NCI-H82 treated with DMSO at 0.1 percent for 48 hours (cell line): ENCODE data around the gene SMS.

ENCODE experiments used
- DNase-seq: peaks from one replicate; lab custom pipeline; 2025; ENCODE audit not compliant: unreplicated experiment; lab: John Stamatoyannopoulos, UW

Gene SMS

DNA sequence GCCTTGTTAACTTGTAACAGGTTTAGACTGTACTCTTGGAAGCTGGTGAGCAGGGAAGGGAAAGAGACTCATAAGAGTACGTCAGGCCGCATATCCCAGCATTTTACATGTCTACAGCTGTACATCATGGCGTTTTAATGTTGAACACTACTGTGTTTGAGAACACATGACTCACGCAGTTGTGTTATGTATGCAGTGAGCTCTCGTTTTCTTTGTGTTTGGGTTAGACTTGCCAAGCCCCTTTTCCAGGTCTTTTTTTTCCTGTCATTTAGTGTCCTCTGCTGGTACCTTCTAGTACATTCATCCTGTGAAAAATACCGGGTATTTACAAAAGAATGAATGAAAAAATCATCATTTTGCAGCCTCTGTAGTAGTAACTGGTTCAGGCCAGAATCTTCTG is 35.3 kb downstream of the SMS start:
- no peak for DNase-seq

GRCh38 chrX:21978346-21978745 is 37.8 kb downstream of the SMS start:
- no peak for DNase-seq

DNA sequence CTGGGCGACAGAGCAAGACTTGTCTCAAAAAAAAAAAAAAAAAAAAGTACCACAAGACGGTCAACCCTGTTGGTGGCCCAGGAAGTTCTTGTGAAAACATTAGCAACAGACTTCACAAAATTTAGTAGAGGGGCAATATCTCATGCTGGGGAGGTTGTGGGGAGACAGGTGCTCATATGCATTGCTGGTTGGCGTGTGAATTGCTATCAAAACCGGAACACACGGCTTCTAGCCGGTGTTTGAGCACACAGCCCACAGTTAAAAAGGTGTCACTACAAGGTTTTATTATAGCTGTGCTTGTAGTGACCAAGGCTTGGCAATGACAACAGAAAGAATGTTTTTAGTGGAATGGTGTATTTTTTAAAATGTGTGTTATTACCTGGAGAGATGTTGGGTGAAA is 41.8 kb downstream of the SMS start:
- no peak for DNase-seq

DNA sequence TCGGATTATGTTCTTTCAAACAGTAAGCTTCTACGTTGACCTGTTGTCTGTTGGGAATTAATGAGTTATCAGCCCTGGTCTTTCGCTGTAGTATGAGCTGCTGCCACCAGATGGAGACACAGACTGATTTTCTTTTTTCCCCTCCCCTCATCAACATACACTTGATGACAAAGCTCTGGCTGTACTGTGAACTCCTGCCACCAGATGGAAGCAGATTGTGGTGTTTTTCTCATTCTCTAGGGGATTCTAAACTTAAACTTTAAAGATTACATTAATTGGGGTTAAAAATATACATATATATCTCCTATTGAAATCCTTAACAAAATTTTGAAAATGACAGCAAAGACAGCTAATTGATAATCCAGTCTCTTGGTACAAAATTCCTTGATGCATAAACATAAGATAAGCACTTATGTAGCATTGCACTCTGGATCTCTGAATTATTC is 44.8 kb downstream of the SMS start:
- DNase-seq, result peak; percentile 64

DNA sequence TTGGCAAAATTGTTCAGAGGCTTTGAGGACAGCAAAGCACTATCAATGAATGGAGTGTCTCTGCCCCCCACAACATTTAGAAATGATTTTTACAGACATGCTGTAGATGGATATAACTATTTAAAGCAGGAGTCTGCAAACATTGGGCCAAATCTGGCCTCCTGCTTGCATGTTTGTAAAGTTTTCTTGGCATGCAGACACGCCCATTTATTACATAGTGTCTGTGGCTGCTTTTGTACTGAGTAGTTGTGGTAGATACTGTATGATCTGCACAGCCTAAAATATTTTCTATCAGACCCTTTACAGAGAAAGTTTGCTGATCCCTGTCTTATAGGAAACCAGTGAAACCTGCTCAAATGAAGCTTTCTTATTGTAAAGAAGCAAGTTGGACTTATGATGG is 46.1 kb downstream of the SMS start:
- no peak for DNase-seq

GRCh38 chrX:21989384-21989783 is 48.9 kb downstream of the SMS start:
- DNase-seq, result no peak

- DNase-seq, result no peak
Measured at GRCh38 chrX:21990832-21991231, 50.3 kb downstream of the SMS start.

DNA sequence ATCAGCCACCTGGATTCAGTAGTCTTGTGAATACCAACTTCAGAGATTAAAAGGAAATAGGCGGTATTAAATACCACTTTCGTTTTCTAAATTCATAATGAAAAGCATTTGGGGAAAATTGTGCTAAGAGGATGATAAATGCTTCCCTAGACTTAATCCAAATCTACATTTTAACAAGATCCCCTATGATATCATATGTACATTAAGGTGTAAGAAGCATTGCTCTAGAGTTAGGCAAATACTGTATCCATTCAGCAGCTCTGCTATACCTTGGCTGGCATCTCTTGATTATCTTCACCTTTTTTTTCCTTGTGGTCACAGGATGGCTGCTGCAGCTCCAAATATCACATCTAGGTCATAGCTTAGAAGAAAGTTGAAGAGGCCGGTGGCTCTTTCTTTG is 51.0 kb downstream of the SMS start:
- DNase-seq, result no peak

DNA sequence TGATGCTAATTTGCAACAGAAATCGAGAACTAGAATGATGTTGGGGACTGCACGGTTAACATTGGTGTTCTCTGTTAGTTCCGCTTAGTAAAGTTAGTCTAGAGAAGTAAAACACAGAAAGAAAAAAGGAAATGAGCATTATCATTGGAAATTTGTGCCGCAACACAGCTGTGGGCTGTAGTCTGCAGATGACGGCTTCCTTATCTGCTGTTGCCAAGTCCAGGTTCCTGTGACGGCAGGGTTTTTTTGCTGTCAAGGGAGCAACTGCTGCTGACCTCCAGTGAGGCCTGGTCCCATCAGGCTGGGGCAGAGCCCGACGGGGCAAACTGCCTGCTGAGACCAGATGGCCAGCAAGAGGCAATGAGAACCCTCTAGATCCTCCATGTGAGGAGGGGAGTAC is 52.8 kb downstream of the SMS start:
- DNase-seq, result no peak

DNA sequence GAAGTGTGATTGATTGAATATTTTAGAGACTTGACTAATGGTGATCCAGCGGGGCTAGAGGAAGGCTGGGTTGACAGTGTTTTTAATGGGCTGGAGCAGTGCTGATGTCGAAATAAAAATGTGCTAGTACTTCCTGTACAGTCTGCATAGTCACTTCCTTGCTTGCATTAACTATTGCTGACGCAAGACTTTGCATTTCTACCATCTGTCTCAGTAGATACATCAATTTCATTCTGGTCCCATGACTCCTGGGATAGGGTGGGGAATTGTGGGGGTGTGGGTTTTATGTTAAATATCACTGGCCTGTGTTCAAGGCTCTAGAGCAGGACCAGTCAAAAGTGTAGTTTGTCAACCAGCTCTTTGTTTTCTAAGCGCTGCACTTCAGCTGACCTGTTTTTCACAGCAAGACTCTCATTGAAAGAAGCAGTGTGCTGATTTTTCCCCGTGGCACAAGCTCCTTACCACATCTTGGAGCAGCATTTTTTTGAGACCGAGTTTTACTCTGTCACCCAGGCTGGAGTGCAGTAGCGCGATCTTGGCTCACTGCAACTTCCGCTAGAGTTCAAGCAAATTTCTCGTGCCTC is 56.5 kb downstream of the SMS start:
- DNase-seq, result no peak

GRCh38 chrX:21998037-21998436 is 57.5 kb downstream of the SMS start:
- no peak for DNase-seq

DNA sequence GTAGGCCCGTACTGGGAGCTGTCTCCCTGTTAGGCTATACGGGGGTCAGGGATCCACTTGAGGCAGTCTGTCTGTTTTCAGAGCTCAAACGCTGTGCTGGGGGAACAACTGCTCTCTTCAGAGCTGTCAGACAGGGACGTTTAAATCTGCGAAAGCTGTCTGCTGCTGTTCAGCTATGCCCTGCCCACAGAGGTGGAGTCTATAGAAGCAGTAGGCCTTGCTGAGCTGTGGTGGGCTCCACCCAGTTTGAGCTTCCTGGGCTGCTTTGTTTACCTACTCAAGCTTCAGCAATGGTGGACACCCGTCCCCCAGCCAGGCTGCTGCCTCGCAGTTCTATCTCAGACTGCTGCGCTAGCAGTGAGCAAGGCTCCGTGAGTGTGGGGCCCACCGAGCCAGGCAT is 64.4 kb downstream of the SMS start:
- no peak for DNase-seq

GRCh38 chrX:22012051-22012450 is 71.5 kb downstream of the SMS start:
- DNase-seq, result no peak

DNA sequence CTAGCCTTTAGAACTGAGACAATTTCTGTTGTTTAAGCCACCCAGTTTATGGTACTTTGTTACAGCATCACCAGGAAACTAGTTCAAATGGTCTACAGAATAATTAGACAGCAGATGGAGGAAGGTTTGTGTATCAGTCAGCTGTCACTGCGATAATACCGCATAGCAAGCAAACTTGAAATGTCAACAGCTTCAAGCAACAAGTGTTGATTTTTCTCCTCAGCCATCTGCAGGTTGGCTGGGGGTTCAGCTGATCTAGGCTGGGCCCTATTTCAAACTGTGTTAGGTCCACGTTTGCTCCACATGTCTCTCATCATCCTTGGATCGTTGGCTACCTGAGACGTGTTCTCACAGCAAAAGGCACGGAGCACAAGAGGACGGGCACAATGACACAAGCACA is 72.4 kb downstream of the SMS start:
- DNase-seq, result no peak

DNA sequence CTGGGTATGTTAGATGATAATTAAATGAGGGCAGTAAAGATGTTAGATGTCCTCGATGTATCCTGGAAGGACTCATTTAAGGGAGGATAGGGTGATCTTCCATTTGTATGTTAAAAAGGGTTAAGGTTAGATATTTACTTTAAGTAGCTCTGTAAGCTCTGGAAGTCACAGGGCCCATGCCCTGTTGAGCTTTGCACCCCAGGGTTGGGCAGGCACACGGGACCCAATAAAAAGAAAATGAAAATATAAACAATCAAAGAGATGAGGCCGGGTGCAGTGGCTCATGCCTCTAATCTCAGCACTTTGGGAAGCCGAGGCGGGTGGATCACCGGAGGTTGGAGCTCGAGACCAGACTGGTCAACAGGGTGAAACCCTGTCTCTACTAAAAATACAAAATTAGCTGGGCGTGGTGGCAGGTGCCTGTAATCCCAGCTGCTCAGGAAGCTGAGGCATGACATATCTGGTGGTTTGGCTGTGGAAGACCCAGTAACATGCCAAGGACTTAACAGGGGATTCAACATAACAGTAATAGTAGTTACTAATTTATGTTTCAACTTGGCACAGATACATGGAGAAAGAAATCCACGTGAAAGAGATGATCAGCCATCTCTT is 74.7 kb downstream of the SMS start:
- no peak for DNase-seq

GRCh38 chrX:22021751-22022324 is 81.3 kb downstream of the SMS start:
- no peak for DNase-seq

DNA sequence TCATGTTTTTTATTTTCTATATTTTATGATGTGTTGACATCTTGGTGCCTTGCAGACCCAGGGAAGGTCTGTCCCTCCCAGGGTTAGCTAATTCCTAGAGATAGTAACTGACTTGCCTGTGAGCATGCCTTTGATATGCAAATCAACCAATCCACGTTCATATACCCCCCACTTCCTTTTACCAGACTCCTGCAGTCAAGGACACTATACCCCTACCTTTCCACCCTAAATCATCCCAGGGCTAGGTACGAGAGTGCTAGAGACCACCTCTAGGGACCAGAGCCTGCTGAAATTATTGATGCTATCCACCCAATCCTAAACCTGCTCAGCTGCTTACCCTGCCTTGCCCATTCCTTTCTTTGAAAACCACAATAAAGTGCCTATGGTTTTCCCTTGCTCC is 84.1 kb downstream of the SMS start:
- no peak for DNase-seq

DNA sequence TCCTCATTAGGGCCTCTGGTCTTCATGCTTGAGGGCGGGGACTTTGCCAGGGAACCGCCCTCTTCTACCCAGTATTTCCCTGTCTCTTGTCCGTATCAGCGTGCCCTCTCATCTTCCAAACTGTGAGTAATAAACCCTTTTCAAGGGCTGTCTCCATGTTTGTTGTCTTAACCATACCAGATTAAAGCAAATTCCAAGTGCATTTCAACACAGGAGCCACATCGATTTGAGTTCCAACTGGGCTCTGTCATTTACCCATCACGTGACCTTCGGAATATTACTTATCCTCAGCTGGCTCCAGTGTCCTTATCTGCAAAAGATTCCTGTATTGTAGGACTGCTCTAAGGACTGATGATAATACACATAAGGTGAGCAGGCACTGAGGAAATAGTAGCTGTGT is 85.2 kb downstream of the SMS start:
- no peak for DNase-seq

- no peak for DNase-seq
Measured at GRCh38 chrX:22026731-22027130, 86.2 kb downstream of the SMS start.

GRCh38 chrX:22032084-22032483 is 91.6 kb downstream of the SMS start, which contains the start of gene PHEX:
PHEX (plus strand) TSS chrX:22032325; CDS start chrX:22033006, 681 bp downstream.
- DNase-seq, result no peak

DNA sequence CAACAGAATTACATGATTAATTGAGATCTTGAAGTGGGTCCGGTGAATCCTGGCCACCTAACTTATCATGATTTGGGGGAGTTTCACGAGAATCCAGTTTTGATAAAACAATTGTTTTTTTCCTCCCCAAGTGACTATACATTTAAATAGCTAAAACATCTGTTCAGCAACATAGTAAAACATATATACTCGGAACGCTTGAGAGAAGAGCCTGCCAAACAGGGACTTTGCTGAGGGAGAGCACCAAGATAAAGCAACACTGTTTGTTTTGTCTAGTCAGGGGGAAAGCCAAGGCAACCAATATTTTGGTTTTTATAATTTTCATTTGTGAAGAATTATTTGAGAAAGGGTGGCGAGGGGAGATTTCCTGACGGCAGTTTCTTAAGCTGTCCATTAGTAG is 92.0 kb downstream of the SMS start:
- DNase-seq, result no peak

GRCh38 chrX:22033818-22034217 is 93.3 kb downstream of the SMS start:
- DNase-seq, result no peak

GRCh38 chrX:22035236-22035635 is 94.7 kb downstream of the SMS start:
- no peak for DNase-seq
